K562 (cell line): ENCODE results near the gene PDE5A.

ENCODE experiments used
- CEBPB ChIP-seq: fragments of 450-650 bp; IDR thresholded peaks from 2 replicates; pipeline ENCODE4 v1.6.1; 2016; ENCODE audit warnings: missing genetic modification characterization, missing compliant biosample characterization
- KLF6 ChIP-seq: fragments of 250-450 bp; sonication (Bioruptor Pico); IDR thresholded peaks from 2 replicates; pipeline ENCODE4 v1.4.0; 2020; ENCODE audit warnings: mild to moderate bottlenecking, moderate library complexity, borderline replicate concordance
- PCBP1 ChIP-seq: fragments of 200-400 bp; formaldehyde crosslinking; IDR thresholded peaks from 2 replicates; pipeline ENCODE4 v1.6.1; 2018; ENCODE audit warnings: mild to moderate bottlenecking, low read depth, low read length; ENCODE audit not compliant: poor library complexity, severe bottlenecking
- TF ChIP-seq, protein P1 (sequence below): fragments of 450-650 bp; IDR thresholded peaks from 2 replicates; pipeline ENCODE4 v1.6.1; 2016

DNA sequence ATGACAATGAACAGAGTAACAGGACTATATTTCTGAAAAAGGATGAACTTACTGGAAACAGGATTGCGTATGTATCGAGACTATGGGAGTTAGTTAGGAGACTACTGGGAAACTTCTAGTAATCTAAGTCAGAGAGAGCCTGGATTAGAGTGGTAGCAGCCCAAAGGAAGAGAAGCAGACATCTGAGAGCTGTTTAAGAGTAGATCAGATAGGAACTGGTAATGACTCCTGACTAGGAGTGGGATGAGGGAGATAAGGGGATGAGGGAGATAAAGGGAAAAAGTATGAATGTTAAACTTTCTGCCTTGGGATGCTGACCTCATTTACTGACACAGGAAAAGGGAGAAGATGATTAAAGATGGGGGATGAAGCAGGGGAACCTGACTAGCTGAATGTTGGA, 116.2 kb downstream of the PDE5A start:
- TF ChIP-seq PCBP1 (no peak), CEBPB (tag) (no peak), KLF6 (CRISPR knock-in tag) (no peak)
- TF ChIP-seq, protein P1, sequence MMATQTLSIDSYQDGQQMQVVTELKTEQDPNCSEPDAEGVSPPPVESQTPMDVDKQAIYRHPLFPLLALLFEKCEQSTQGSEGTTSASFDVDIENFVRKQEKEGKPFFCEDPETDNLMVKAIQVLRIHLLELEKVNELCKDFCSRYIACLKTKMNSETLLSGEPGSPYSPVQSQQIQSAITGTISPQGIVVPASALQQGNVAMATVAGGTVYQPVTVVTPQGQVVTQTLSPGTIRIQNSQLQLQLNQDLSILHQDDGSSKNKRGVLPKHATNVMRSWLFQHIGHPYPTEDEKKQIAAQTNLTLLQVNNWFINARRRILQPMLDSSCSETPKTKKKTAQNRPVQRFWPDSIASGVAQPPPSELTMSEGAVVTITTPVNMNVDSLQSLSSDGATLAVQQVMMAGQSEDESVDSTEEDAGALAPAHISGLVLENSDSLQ = no peak
